Activated T-cell treated with anti-CD3 and anti-CD28 coated beads, Interleukin-2, amount 50 U/mL, for 72 hours (primary cell): ENCODE data around the gene FABP3. TPM values are rescaled to one million over a fixed set of nuclear protein-coding genes. Genes with fewer than 3 reads are reported as not detected.
A peak's percentile ranks its signal among the peaks of the same experiment; 100 is the strongest.

Source experiments
- ATAC-seq, 2 donors: fragments of 150-1000 bp; cut with Tn5 transposase; replicated peaks in 1 of 2; 2 replicates each; pipeline ENCODE4 v1.10.0; 2021; ENCODE audit warnings: moderate library complexity in 2 of 2, mild to moderate bottlenecking in 1 of 2
- DNase-seq, 2 donors: peaks; one replicate each; pipeline ENCODE4 v3.0.0; 2021 to 2022; ENCODE audit warnings: mixed read lengths in 1 of 2
- H3K27ac Mint-ChIP-seq: one replicate; pipeline ENCODE4 v1.8.0; 2022; ENCODE audit warnings: mild to moderate bottlenecking, moderate library complexity, mixed read lengths
- H3K27me3 Mint-ChIP-seq: one replicate; pipeline ENCODE4 v1.8.0; 2022; ENCODE audit warnings: low read depth, mixed read lengths
- H3K36me3 Mint-ChIP-seq, 2 donors: one replicate each; pipeline ENCODE4 v1.8.0; 2022; ENCODE audit warnings: mixed read lengths in 2 of 2, mild to moderate bottlenecking in 1 of 2; ENCODE audit not compliant: insufficient read depth in 2 of 2
- H3K4me1 Mint-ChIP-seq: one replicate; pipeline ENCODE4 v1.8.0; 2022; ENCODE audit warnings: low read depth, mixed read lengths
- H3K4me3 Mint-ChIP-seq, 2 donors: one replicate each; pipeline ENCODE4 v1.8.0; 2022; ENCODE audit warnings: mild to moderate bottlenecking in 2 of 2, mixed read lengths in 2 of 2, moderate library complexity in 2 of 2
- H3K9me3 Mint-ChIP-seq, 2 donors: one replicate each; pipeline ENCODE4 v1.8.0; 2022; ENCODE audit warnings: mixed read lengths in 2 of 2
- total RNA-seq, 2 donors: library from RNA; stranded (reverse); gene quantifications; one replicate each; pipeline ENCODE4 v1.2.3, GENCODE V29; 2022

Gene FABP3
- total RNA-seq, 2 donors from 2014 or later, result not detected

DNA sequence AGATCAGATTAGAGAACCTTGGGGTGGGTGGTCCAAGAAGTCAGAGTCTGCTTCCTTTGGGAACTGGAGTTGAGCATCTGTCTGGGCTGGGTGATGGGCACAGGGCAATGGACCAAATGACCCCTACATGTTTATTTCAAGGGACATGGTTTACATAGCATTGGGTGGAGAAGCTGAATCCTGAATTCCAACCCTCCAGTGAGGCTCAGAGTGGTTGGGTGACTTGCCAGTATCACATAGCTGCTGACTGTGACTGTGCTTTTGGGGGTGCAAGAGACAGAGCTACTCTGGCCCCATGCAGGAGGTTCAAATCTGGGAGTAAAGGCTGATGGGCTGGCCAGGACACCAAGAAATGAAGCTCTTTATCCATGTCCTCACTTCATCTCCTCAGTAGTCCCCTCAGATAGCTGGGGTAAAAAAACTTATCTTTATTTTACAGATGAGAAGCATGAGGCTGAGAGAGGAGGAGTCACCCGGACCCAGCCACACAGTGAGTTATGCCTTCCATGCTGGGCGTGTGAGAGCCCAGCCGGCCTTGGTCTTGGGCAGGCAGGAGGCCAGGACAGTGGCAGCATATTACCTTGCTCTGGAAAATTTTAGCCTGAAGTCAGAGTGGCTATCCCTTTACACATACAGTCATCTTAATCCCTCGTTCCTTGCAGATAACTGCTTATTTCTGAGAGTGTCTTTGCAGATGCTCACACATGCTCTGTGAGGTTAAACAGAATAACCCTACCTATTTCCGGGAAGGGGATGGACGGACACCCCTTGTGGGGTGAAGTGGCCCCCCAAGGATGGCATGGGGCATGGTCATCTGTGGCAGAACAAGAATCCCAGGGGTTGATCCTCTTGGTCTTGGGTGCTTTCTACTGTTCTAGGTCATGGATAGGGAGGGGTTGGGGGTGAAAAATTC lies 37.3 kb upstream of the FABP3 start:
- DNase-seq (no peak), ATAC-seq (no peak)
- H3K27me3 Mint-ChIP-seq, result peaks cover 51% of the 10 kb centered on the region
- no peak overlapping the region for H3K27ac Mint-ChIP-seq
- no peaks in the 10 kb centered on the region for H3K9me3 Mint-ChIP-seq
- peaks cover 0 to 2% of the 10 kb centered on the region in 2 donors for H3K36me3 Mint-ChIP-seq
- H3K4me3 Mint-ChIP-seq, result no peak overlapping the region
- H3K4me1 Mint-ChIP-seq, result peaks cover 7% of the 10 kb centered on the region

DNA sequence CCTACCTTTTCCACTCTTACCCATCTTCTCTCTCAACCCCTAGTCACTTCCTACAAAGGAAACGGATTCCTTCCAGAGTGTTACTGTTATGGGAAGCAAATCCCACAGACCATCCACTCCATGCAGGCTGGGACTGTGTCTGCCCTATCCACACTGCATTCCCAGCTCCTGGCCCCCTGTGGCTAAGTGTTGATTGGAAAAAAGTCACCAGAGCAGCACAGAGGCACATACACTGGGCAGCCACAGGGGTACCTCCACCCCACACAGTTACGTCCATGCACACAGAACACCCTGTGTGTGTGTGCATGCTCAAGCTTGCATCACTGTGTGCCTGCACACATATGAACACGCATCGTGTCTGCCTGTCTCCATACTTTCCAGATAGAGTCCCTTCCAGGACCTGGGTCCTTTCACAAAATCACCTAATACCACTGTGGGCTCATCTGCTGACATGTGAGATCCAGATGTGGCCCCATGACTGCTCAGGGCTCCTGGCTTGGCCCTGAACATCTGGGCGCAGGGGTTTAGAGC lies 36.0 kb upstream of the FABP3 start:
- Mint-ChIP-seq H3K4me3 (no peak overlapping the region), H3K27me3 (peaks cover 38% of the 10 kb centered on the region), H3K4me1 (peaks cover 4% of the 10 kb centered on the region), H3K27ac (no peak overlapping the region), H3K9me3 (no peaks in the 10 kb centered on the region), H3K36me3 (peaks cover 0 to 2% of the 10 kb centered on the region in 2 donors)
- ATAC-seq (no peak), DNase-seq (no peak)

DNA sequence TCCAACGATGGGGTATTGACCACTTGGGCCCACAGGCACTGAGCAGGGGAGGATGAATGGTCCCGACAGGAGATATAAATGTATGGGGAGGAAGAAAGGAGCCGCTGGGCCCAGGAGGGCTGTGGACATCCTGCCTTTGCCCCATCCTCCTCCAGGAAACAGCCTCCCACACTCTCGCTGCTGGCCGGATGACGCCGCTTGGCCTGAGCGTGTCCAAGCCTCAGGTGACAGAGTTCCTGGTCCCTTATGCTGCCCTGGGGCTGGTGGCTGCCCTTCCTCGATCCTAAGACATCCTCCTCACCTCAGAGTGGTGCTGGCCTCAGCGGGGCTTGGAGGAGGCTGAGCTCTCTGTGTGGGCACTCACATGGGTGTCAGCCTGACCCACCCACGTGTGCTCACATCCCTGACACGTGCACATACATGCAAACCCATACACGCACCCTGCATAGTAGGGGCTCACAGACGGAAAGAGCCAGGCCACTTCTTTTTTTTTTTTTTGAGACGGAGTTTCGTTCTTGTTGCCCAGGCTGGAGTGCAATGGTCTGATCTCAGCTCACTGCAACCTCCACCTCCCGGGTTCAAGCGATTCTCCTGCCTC lies 34.3 kb upstream of the FABP3 start:
- no peaks in the 10 kb centered on the region for H3K36me3 Mint-ChIP-seq
- no peaks in the 10 kb centered on the region for H3K9me3 Mint-ChIP-seq
- ATAC-seq, result no peak
- H3K27me3 Mint-ChIP-seq, result peaks cover 27% of the 10 kb centered on the region
- no peak overlapping the region for H3K4me3 Mint-ChIP-seq
- H3K4me1 Mint-ChIP-seq, result no peaks in the 10 kb centered on the region
- DNase-seq, result no peak
- no peak overlapping the region for H3K27ac Mint-ChIP-seq

DNA sequence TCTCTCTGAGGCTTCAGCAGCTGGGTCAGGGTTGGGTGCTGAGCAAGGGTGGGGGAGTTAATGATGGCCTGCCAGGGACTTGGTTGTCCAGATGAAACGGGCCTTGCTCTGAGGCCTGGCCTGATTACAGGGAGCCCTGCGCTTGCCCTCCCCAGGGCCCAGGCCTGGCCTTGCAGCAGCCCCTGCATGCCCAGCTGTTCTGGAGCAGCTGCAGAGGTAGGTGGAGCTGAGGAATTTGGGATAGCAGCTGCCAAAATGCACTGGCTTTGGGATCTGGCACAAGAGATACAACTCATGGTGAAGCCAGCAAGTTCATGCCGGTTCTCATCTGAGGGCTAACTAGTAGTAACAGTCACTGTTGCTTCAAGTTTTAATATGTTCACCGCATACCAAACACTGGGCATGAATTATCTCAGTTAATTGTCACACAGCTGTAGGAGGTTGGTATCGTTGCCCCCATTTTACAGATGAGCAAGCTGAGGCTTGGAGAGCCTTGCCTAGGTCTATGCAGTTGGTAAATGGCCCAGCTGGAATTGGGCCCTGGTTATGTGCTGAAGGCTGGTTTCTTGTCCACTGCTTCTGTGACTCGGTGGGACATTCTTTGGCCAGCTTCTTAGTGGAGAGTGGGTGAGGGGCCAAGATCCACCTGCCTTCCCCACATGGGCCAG lies 32.8 kb upstream of the FABP3 start:
- DNase-seq (no peak), ATAC-seq (no peak)
- Mint-ChIP-seq H3K27ac (no peak overlapping the region), H3K36me3 (no peaks in the 10 kb centered on the region), H3K4me3 (no peak overlapping the region), H3K9me3 (no peaks in the 10 kb centered on the region), H3K4me1 (no peaks in the 10 kb centered on the region), H3K27me3 (peaks cover 13% of the 10 kb centered on the region)

DNA sequence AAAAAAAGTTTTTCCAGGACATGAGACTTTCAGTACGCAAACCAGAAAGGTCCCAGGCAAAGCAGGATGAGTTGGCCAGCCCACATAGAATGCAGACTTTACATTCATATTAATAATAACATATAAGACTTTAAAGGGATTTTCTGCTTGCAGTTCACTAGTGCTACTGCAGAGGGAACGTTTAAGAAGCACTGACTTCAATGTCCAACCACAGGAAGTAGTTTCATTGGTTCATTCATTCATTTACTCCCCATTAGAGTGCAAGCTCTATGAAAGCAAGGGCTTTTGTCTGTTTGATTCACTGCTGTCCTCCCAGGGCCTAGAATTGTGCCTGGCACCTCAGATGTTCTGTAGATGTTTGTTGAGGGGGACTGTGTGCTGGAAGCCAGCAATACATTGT lies 28.4 kb upstream of the FABP3 start:
- H3K4me1 Mint-ChIP-seq, result no peaks in the 10 kb centered on the region
- H3K4me3 Mint-ChIP-seq, result no peak overlapping the region
- ATAC-seq (no peak), DNase-seq (no peak)
- no peaks in the 10 kb centered on the region for H3K9me3 Mint-ChIP-seq
- H3K36me3 Mint-ChIP-seq, result no peaks in the 10 kb centered on the region
- H3K27me3 Mint-ChIP-seq, result no peaks in the 10 kb centered on the region
- H3K27ac Mint-ChIP-seq, result no peak overlapping the region

DNA sequence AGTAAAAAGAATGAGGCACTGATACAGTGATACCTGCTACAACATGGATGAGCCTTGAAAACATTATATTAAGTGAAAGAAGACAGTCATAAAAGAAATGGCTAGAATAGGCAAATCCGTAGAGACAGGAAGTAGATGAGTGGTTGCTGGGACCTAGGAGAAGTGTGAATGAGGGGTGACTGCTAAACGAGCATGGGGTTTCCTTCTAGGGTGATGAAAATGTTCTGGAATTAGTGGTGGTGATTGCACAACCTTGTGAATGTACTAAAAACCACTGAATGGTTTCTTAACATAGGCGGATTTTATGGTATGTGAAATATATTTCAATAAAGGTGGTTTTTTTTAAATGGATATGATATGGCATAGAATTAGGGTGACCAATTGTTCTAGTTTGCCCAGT lies 27.5 kb upstream of the FABP3 start:
- Mint-ChIP-seq H3K27me3 (no peaks in the 10 kb centered on the region), H3K27ac (no peak overlapping the region), H3K4me3 (no peak overlapping the region), H3K36me3 (no peaks in the 10 kb centered on the region), H3K4me1 (no peaks in the 10 kb centered on the region), H3K9me3 (no peaks in the 10 kb centered on the region)
- ATAC-seq (peak in 1 of 2 donors; percentile 53), DNase-seq (no peak)

DNA sequence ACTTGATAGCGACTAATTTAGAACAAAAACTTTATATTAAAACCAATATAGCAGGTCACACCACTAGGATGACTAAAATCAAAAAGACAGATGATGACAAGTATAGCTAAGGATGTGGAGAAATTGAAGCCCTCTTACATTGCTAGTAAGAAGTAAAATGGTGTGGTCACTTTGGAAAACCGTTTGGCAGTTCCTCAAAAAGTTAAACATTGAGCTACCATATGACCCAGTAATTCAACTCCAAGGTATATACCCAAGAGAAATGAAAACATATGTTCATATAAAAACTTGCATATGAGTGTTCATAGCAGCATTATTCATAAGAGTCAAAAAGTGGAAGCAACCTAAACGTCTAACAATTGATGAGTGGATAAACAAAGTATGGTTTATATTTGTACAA lies 27.1 kb upstream of the FABP3 start:
- no peak overlapping the region for H3K4me3 Mint-ChIP-seq
- H3K4me1 Mint-ChIP-seq, result peaks cover 4% of the 10 kb centered on the region
- DNase-seq (no peak), ATAC-seq (peak in 1 of 2 donors; percentile 25)
- no peaks in the 10 kb centered on the region for H3K9me3 Mint-ChIP-seq
- no peaks in the 10 kb centered on the region for H3K36me3 Mint-ChIP-seq
- no peaks in the 10 kb centered on the region for H3K27me3 Mint-ChIP-seq
- no peak overlapping the region for H3K27ac Mint-ChIP-seq

DNA sequence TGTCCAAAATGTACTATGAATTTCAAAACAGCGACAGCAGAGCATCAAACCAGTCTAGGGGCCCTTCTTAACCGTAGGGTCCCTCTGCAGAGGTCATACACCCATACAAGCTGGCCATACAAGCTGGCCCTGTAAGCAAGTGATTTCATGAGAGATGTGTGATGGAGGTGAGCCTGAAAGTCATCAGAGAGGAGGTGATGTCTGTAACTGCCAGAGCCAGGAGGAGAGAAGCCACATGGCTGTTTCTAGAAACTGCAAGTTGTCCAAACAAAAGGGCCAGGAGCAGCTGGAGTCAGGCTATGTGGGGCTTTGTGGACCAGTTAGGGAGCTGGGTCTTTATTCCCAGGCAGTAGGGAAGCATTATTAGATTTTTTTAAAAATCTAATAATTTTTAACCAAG lies 25.4 kb upstream of the FABP3 start:
- no peaks in the 10 kb centered on the region for H3K36me3 Mint-ChIP-seq
- H3K4me3 Mint-ChIP-seq, result no peak overlapping the region
- no peaks in the 10 kb centered on the region for H3K9me3 Mint-ChIP-seq
- no peaks in the 10 kb centered on the region for H3K27me3 Mint-ChIP-seq
- ATAC-seq, result no peak
- no peak for DNase-seq
- H3K4me1 Mint-ChIP-seq, result peaks cover 12% of the 10 kb centered on the region
- no peak overlapping the region for H3K27ac Mint-ChIP-seq

DNA sequence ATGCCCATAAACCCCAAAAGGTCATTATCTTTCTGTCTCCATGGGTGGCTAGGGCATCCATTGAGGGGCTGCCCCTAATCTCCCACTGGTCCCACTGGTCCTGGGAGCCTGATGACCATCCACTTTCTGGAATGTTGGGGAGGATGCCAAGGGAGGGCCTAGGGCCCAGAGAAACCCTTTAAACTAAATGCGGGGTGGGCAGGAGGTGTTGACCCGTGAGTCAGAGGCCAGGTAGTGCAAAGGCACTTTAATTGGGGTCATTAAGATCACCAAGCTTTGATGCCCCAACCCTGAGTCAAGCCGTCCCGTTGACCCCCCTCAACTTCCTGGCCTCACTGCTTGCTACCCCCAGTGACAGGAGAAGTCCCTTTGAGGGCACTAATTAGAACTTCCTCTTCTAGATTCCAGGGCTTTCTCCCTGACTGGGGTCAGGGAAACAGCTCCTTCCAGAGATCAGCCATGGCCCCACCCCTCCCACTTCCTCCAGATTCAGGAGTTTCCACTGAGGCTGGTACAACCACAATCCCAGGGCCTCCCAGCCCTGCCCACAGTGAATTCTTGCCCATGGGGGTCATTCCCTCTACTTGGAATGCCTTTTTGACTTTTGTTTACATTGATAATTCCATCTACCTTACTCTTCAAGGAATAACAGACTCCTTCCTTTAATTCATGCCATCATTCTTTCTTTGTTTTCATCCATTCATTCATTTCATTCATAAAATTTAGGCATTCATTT lies 24.7 kb upstream of the FABP3 start:
- H3K9me3 Mint-ChIP-seq, result no peaks in the 10 kb centered on the region
- H3K36me3 Mint-ChIP-seq, result no peaks in the 10 kb centered on the region
- H3K4me1 Mint-ChIP-seq, result peaks cover 12% of the 10 kb centered on the region
- H3K27ac Mint-ChIP-seq, result no peak overlapping the region
- no peaks in the 10 kb centered on the region for H3K27me3 Mint-ChIP-seq
- no peak for DNase-seq
- H3K4me3 Mint-ChIP-seq, result no peak overlapping the region
- ATAC-seq, result no peak

DNA sequence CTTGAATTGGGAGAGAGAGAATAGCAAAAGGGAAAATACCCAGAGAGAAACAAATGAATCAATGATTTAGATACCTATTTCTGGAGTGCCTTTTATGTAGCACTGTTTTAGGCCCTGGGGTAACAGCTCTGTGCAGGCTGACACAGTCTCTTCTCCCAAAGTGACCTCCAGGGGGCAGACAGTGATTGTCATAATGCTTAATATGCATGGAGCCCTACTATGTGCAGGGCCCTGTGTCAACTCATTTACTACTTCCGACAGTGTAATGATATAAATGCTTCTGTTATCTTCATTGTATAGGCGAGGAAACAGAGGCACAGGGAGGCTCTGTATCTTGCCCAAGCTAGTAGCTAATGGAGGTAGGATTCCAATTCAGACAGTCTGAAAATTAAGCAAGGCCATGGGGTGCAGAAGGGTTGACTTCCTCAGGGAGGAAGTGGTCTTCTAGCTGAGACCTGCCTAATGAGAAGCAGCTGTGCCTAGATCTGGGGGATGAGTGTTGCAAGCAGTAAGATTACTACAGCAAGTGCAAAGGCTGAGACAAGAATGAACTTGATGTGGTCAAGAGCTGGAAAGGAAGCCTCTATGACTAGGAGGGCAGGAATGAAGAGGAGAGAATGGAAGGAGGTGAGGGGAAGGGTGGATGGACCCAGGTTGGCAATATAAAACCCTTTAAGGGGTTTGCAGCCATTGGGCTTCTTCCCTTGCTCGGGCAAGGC lies 23.9 kb upstream of the FABP3 start:
- Mint-ChIP-seq H3K4me3 (no peak overlapping the region), H3K36me3 (no peaks in the 10 kb centered on the region), H3K4me1 (peaks cover 12% of the 10 kb centered on the region), H3K27me3 (no peaks in the 10 kb centered on the region), H3K9me3 (no peaks in the 10 kb centered on the region), H3K27ac (no peak overlapping the region)
- DNase-seq (no peak), ATAC-seq (no peak)

DNA sequence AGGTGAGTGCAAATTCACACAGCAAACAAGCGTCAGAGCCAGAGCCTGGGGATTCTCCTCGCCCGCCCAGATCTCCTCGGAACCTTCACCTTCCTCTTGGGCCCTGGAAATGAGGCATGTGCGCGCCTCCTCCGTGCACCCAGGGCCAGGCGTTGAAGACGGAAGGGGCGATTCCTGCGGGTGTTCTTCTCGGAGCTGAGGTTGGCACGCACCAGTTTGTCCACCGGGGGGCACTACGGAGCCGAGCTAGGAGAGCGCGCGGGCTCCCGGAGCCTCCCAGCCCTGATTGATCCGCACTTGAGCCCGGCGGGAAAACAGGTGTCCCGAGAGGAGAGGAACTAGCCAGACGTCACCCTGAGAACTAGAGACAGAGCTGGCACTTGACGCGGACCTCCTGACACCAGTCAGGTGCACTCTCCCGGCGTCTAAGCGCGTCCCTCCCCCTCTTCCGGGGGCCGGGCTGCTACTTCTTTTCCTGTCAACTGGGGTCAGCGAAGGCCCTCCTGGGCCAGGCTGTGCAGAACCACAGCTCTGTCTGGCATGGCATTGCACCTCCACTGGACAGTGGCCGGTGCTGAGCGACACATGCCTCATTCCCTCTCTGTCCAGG lies 21.8 kb upstream of the FABP3 start:
- peak overlapping the region; percentile 83 to 87 for H3K4me3 Mint-ChIP-seq
- no peaks in the 10 kb centered on the region for H3K27me3 Mint-ChIP-seq
- peaks cover 12% of the 10 kb centered on the region for H3K4me1 Mint-ChIP-seq
- no peaks in the 10 kb centered on the region for H3K9me3 Mint-ChIP-seq
- peak; percentile 95 for ATAC-seq
- H3K36me3 Mint-ChIP-seq, result no peaks in the 10 kb centered on the region
- H3K27ac Mint-ChIP-seq, result no peak overlapping the region
- DNase-seq, result peak; percentile 83 to 85

DNA sequence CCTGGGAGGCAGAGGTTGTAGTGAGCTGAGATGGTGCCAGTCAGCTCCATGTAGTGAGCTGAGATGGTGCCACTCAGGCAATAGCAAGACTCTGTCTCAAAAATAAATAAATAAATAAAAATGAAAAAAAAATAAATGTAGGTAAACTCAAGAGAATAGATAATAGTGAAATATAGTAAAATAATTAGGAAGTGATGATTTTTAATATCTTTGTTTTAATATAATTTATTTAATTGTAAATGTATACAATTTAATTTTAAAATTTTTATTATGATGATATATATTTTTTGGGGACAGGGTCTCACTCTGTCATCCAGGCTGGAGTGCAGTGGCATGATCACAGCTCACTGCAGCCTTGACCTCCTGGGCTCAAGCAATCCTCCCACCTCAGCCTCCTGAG lies 20.6 kb upstream of the FABP3 start:
- ATAC-seq, result no peak
- peaks cover 12% of the 10 kb centered on the region for H3K4me1 Mint-ChIP-seq
- no peaks in the 10 kb centered on the region for H3K9me3 Mint-ChIP-seq
- no peak overlapping the region for H3K4me3 Mint-ChIP-seq
- no peak for DNase-seq
- H3K36me3 Mint-ChIP-seq, result no peaks in the 10 kb centered on the region
- no peaks in the 10 kb centered on the region for H3K27me3 Mint-ChIP-seq
- no peak overlapping the region for H3K27ac Mint-ChIP-seq
